ENCODE results near the gene HLX. TPM values are rescaled to one million over a fixed set of nuclear protein-coding genes. Genes with fewer than 3 reads are reported as not detected.

HLX gene
- total RNA-seq, 1 experiment from 2014 or later, result 1.8 TPM

- DNase-seq (ENCODE audit: low read depth, low spot score) (no peak), ATAC-seq (no peak)
- H3K9me2 ChIP-seq (ENCODE audit: insufficient read depth), result no peaks in the 10 kb centered on the region; the same call in 1 of the 2 replicates
- no peaks in the 10 kb centered on the region for H3K4me1 ChIP-seq (ENCODE audit: control insufficient read depth in 1 of 2, insufficient read depth in 2 of 2, low read length in 2 of 2)
- intact Hi-C loops (cut with micrococcal nuclease), result no loop called here
- ChIA-PET CTCF (no interaction called here), POLR2A (no interaction called here), RAD21 (ENCODE audit: low non-redundant PET in 1 of 2, low total read pairs in 2 of 2, uncharacterized antibody in 2 of 2, unreplicated experiment in 2 of 2) (no interaction called here)
- H3K36me3 ChIP-seq (ENCODE audit: control insufficient read depth in 1 of 2, insufficient read depth in 2 of 2, low read length in 2 of 2), result no peaks in the 10 kb centered on the region
- H3K4me2 ChIP-seq (ENCODE audit: low read length), result no peak overlapping the region
- BruUV-seq (replicated peaks), result no TSS peak
- no peaks in the 10 kb centered on the region for H3K27me3 ChIP-seq (ENCODE audit: insufficient read depth, low read length)
- no peaks in the 10 kb centered on the region for H3K9me3 ChIP-seq (ENCODE audit: control insufficient read depth in 1 of 2, insufficient read depth in 1 of 2, low read depth in 1 of 2, low read length in 2 of 2)
- no peak for TF ChIP-seq TCF7L2 (IDR thresholded peaks at IDR 0.05; ENCODE audit: borderline replicate concordance, extremely low read depth, insufficient read depth, insufficient read length)
- H3K4me3 ChIP-seq (replicated peaks in 1 of 2; ENCODE audit: low read depth in 1 of 2, low read length in 2 of 2), result no peak overlapping the region
- no peaks in the 10 kb centered on the region for H3K79me2 ChIP-seq (ENCODE audit: insufficient read depth, low read length)
- H3K27ac ChIP-seq (ENCODE audit: low read depth, low read length), result no peak overlapping the region
- no peak overlapping the region for H3K9ac ChIP-seq (ENCODE audit: low read length)
- no peak overlapping the region for H2AFZ ChIP-seq (ENCODE audit: low read depth, low read length, poor library complexity, severe bottlenecking)
- no peaks in the 10 kb centered on the region for H4K20me1 ChIP-seq (ENCODE audit: insufficient read depth)
Measured at GRCh38 chr1:220843481-220844011, 35.7 kb upstream of the HLX start.

- H3K9ac ChIP-seq (ENCODE audit: low read length), result no peak overlapping the region
- H3K9me2 ChIP-seq (ENCODE audit: insufficient read depth), result no peaks in the 10 kb centered on the region
- no peak overlapping the region for H3K27ac ChIP-seq (ENCODE audit: low read depth, low read length)
- no peak overlapping the region for H3K4me3 ChIP-seq (replicated peaks in 1 of 2; ENCODE audit: low read depth in 1 of 2, low read length in 2 of 2)
- no peaks in the 10 kb centered on the region for H3K9me3 ChIP-seq (ENCODE audit: control insufficient read depth in 1 of 2, insufficient read depth in 1 of 2, low read depth in 1 of 2, low read length in 2 of 2)
- ChIA-PET CTCF (no interaction called here), RAD21 (ENCODE audit: low non-redundant PET in 1 of 2, low total read pairs in 2 of 2, uncharacterized antibody in 2 of 2, unreplicated experiment in 2 of 2) (no interaction called here), POLR2A (no interaction called here)
- H3K4me2 ChIP-seq (ENCODE audit: low read length), result no peak overlapping the region
- H2AFZ ChIP-seq (ENCODE audit: low read depth, low read length, poor library complexity, severe bottlenecking), result no peak overlapping the region
- no peaks in the 10 kb centered on the region for H3K27me3 ChIP-seq (ENCODE audit: insufficient read depth, low read length)
- H4K20me1 ChIP-seq (ENCODE audit: insufficient read depth), result no peaks in the 10 kb centered on the region
- ATAC-seq, result no peak
- no peak for DNase-seq (ENCODE audit: low read depth, low spot score)
- H3K4me1 ChIP-seq (ENCODE audit: control insufficient read depth in 1 of 2, insufficient read depth in 2 of 2, low read length in 2 of 2), result no peaks in the 10 kb centered on the region
- H3K36me3 ChIP-seq (ENCODE audit: control insufficient read depth in 1 of 2, insufficient read depth in 2 of 2, low read length in 2 of 2), result no peaks in the 10 kb centered on the region
- intact Hi-C loops (cut with micrococcal nuclease), result no loop called here
- no peaks in the 10 kb centered on the region for H3K79me2 ChIP-seq (ENCODE audit: insufficient read depth, low read length)
- BruUV-seq (replicated peaks), result no TSS peak
- TF ChIP-seq YY1 (IDR thresholded peaks at IDR 0.05; ENCODE audit: extremely low read depth, insufficient replicate concordance, low read depth, low read length) (no peak), SRF (IDR thresholded peaks at IDR 0.05; ENCODE audit: low read depth) (no peak), RAD21 (IDR thresholded peaks at IDR 0.05; ENCODE audit: low read depth) (no peak), ZNF274 (IDR thresholded peaks at IDR 0.05; ENCODE audit: low read depth, low read length) (no peak), JUND (IDR thresholded peaks at IDR 0.05) (no peak), FOSL1 (IDR thresholded peaks at IDR 0.05; ENCODE audit: low read depth) (no peak), TCF7L2 (IDR thresholded peaks at IDR 0.05; ENCODE audit: borderline replicate concordance, extremely low read depth, insufficient read depth, insufficient read length) (no peak), SIN3A (IDR thresholded peaks at IDR 0.05; ENCODE audit: low read depth) (no peak), CBX3 (IDR thresholded peaks at IDR 0.05; ENCODE audit: low read depth) (no peak), CEBPB (IDR thresholded peaks at IDR 0.05; ENCODE audit: low read depth) (no peak), ZBTB33 (IDR thresholded peaks at IDR 0.05; ENCODE audit: extremely low read depth, insufficient replicate concordance, low read length) (no peak), REST (IDR thresholded peaks at IDR 0.05; ENCODE audit: low read depth) (no peak), ELF1 (IDR thresholded peaks at IDR 0.05; ENCODE audit: borderline replicate concordance, low read depth) (no peak), ZFX (IDR thresholded peaks at IDR 0.05) (no peak), POLR2A (IDR thresholded peaks at IDR 0.05; ENCODE audit: borderline replicate concordance, extremely low read depth, insufficient read depth, insufficient read length) (no peak), SP1 (IDR thresholded peaks at IDR 0.05; ENCODE audit: low read depth) (no peak), EGR1 (IDR thresholded peaks at IDR 0.05; ENCODE audit: low read depth) (no peak)
Measured at GRCh38 chr1:220852408-220852807, 26.8 kb upstream of the HLX start.

Data from HCT116 (cell line).